ENCODE results near the gene PRKN. TPM values are rescaled to one million over a fixed set of nuclear protein-coding genes. Genes with fewer than 3 reads are reported as not detected.

PRKN gene
- total and polyA plus RNA-seq, 2 experiments from 2014 or later = 0.10 to 0.84 TPM

DNA sequence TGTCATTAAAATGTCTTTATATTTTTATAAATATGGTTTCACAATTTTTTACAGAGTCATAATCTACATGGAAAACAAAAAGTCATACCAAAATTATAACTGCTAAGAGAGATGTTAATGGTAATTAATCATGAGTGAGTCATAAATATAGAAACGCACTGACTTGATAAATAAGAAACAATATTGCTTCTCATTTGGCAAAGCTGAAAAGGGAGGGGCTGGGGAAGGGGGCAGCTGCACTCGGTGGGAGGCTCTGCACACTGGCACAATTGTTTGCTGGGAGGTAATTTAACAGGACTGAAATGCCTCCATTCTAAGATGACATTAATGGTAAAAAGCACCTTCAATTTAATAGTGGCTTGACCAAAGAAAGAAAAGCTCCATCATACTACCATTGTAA lies 1320.5 kb downstream of the PRKN start (continued):
- TF ChIP-seq ETS1 (IDR thresholded peaks at IDR 0.05) (no peak), NANOG (IDR thresholded peaks at IDR 0.05; ENCODE audit: borderline replicate concordance) (no peak), ZNF114 (CRISPR knock-in tag; IDR thresholded peaks at IDR 0.05) (no peak)
- TF ChIP-seq, protein P1, sequence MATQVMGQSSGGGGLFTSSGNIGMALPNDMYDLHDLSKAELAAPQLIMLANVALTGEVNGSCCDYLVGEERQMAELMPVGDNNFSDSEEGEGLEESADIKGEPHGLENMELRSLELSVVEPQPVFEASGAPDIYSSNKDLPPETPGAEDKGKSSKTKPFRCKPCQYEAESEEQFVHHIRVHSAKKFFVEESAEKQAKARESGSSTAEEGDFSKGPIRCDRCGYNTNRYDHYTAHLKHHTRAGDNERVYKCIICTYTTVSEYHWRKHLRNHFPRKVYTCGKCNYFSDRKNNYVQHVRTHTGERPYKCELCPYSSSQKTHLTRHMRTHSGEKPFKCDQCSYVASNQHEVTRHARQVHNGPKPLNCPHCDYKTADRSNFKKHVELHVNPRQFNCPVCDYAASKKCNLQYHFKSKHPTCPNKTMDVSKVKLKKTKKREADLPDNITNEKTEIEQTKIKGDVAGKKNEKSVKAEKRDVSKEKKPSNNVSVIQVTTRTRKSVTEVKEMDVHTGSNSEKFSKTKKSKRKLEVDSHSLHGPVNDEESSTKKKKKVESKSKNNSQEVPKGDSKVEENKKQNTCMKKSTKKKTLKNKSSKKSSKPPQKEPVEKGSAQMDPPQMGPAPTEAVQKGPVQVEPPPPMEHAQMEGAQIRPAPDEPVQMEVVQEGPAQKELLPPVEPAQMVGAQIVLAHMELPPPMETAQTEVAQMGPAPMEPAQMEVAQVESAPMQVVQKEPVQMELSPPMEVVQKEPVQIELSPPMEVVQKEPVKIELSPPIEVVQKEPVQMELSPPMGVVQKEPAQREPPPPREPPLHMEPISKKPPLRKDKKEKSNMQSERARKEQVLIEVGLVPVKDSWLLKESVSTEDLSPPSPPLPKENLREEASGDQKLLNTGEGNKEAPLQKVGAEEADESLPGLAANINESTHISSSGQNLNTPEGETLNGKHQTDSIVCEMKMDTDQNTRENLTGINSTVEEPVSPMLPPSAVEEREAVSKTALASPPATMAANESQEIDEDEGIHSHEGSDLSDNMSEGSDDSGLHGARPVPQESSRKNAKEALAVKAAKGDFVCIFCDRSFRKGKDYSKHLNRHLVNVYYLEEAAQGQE (IDR thresholded peaks at IDR 0.05; ENCODE audit: unreplicated experiment) = no peak

- Mint-ChIP-seq H3K9me3 (peaks cover 12% of the 10 kb centered on the region), H3K4me1 (peaks cover 2% of the 10 kb centered on the region; the same call in 1 of the 3 replicates), H3K27me3 (ENCODE audit: insufficient read depth, low read depth, poor library complexity) (peaks cover 2% of the 10 kb centered on the region), H3K36me3 (ENCODE audit: low read depth) (no peaks in the 10 kb centered on the region), H3K4me3 (no peak overlapping the region), H3K27ac (no peak overlapping the region)
- no peaks in the 10 kb centered on the region; the same call in 1 of the 2 replicates for H3K4me1 ChIP-seq (ENCODE audit: insufficient read depth)
- ATAC-seq = no peak
- no peak overlapping the region for H3K4me2 ChIP-seq
- no peaks in the 10 kb centered on the region for H4K20me1 ChIP-seq (replicated peaks; ENCODE audit: insufficient read depth)
- H3F3A ChIP-seq (replicated peaks; ENCODE audit: low read depth) = no peaks in the 10 kb centered on the region
- H3K36me3 ChIP-seq (ENCODE audit: insufficient read depth) = no peaks in the 10 kb centered on the region
- H3K9me2 ChIP-seq (ENCODE audit: insufficient read depth) = no peaks in the 10 kb centered on the region
- H3K79me2 ChIP-seq (replicated peaks; ENCODE audit: insufficient read depth) = no peaks in the 10 kb centered on the region
- H3K4me3 ChIP-seq = no peak overlapping the region
- DNase-seq (ENCODE audit: low spot score) = no peak
- H2AFZ ChIP-seq = no peak overlapping the region
- H3K27me3 ChIP-seq (ENCODE audit: insufficient read depth) = no peaks in the 10 kb centered on the region
- H3K27ac ChIP-seq (ENCODE audit: low read depth) = no peak overlapping the region
- TF ChIP-seq CTCF (conservative IDR thresholded peaks at IDR 0.05; ENCODE audit: low read depth in 2 of 2) = no peak
- TF ChIP-seq ZNF462 (CRISPR knock-in tag; IDR thresholded peaks at IDR 0.05) = no peak
- TF ChIP-seq NANOG (IDR thresholded peaks at IDR 0.05; ENCODE audit: borderline replicate concordance) = no peak
- TF ChIP-seq ZNF331 (CRISPR knock-in tag; IDR thresholded peaks at IDR 0.05; ENCODE audit: low read depth) = no peak
- no peak for TF ChIP-seq ZNF114 (CRISPR knock-in tag; IDR thresholded peaks at IDR 0.05)
- TF ChIP-seq, protein P1 (IDR thresholded peaks at IDR 0.05; ENCODE audit: unreplicated experiment) = no peak
- no peak for TF ChIP-seq CREB1 (CRISPR knock-in tag; IDR thresholded peaks at IDR 0.05; ENCODE audit: low read depth)
Measured at GRCh38 chr6:161406646-161407045, 1320.9 kb downstream of the PRKN start.

All from GM23338 (cell line).